ENCODE data around the gene LHX5.

DNA sequence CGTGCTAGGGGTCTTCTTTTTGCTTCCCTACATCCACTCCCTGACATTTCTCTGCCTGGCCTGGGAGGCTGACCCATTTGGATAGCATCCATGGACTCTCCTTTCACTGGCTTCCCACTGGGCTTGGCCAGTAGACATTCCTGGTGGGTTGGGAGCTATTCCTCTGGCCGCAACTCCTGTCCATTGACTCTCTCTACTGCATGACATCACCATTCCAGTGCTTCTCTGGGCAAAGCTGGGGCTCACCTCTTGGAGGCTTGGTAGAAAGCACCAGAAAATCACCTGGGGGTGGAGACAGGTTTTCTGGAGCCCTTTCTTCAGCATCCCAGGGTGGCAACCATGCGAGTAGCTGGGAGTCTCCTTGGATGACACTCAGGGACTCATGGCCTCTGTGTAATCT is 16.7 kb upstream of the LHX5 start:
- TF ChIP-seq, protein P1, sequence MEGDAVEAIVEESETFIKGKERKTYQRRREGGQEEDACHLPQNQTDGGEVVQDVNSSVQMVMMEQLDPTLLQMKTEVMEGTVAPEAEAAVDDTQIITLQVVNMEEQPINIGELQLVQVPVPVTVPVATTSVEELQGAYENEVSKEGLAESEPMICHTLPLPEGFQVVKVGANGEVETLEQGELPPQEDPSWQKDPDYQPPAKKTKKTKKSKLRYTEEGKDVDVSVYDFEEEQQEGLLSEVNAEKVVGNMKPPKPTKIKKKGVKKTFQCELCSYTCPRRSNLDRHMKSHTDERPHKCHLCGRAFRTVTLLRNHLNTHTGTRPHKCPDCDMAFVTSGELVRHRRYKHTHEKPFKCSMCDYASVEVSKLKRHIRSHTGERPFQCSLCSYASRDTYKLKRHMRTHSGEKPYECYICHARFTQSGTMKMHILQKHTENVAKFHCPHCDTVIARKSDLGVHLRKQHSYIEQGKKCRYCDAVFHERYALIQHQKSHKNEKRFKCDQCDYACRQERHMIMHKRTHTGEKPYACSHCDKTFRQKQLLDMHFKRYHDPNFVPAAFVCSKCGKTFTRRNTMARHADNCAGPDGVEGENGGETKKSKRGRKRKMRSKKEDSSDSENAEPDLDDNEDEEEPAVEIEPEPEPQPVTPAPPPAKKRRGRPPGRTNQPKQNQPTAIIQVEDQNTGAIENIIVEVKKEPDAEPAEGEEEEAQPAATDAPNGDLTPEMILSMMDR (IDR thresholded peaks at IDR 0.05) = no peak
- no peak for TF ChIP-seq POLR2A (IDR thresholded peaks at IDR 0.05)

Measured in esophagus squamous epithelium (tissue), 4 donors.